Stimulated activated CD4-positive, alpha-beta T cell treated with anti-CD3 and anti-CD28 coated beads, Interleukin-12 subunit alpha, Interleukin-12 subunit beta, amount 100 ng/mL, for 24 hours (primary cell): ENCODE results near the gene SIGLEC1.

ENCODE experiments used
- DNase-seq, 2 experiments: peaks; one replicate each; pipeline ENCODE4 v3.0.0-alpha.2; 2020; ENCODE audit warnings: low read depth in 2 of 2

SIGLEC1 gene

DNA sequence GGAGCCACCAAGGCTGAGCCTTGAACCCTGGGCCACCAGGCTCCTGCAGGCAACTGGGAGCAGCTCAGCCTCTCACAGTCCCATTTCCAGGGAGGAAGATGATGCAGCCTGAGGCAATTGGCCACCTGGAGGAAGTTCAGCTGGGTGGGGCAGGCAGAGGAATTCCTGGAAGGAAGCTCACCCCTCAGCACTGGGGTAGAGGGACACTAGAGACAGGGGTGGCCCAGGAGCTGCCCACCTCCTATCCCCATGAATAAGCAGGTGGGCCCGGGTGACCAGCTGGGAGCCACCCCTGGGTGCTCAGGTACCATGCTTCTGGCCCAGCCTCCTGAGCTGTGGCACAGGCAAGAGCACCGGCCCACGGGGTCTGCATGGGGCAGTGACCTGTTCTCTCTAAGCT lies 16.5 kb upstream of the SIGLEC1 start:
- no peak for DNase-seq

DNA sequence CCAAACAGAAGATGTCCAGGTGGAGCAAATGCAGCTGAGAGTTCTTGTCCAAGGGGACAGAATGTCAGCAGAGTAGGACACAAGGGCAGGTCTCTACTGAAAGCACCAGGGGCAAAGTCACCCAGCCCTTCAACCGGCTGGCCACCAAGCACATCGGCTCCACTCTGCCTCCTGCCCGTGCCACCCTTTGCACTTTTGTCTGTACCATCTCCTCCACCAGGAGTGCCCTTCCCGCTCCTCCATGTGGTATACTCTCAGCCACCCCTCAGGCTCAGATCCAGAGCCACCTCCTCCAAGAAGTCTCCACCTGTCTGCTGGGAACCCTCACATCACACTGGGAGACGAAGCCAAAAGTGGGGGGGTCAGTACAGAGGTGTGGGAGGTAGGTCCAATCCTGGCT lies 16.0 kb upstream of the SIGLEC1 start:
- DNase-seq, result no peak

DNA sequence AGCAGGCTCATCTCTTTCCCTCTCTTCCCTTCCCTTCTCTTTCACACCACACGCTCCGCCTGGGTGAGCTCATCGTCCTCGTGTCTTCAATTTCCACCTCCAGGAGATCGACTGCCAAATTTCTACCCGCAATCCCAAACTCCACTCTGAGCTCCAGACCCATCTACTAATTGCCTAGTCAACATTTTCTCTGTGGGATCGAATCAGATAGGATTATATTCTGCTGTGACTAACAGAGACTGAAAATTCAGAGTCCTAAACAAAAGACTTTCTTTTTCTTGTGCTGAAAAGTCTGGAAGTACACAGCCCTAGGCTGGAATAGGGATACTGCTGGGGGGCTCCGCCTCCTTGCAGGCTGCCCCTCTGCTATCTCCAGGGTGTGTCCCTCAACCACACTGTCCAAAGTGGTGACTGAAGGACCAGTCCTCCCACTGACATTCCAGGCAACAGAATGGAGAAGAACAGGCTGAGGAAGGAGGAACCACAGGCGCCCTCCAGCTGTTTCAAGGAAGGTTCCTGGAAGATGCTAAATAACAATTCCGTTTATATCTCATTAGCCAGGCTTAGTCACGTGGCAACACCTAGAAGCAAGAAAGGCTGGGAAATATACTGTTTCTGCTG lies 15.1 kb upstream of the SIGLEC1 start:
- DNase-seq, result no peak

DNA sequence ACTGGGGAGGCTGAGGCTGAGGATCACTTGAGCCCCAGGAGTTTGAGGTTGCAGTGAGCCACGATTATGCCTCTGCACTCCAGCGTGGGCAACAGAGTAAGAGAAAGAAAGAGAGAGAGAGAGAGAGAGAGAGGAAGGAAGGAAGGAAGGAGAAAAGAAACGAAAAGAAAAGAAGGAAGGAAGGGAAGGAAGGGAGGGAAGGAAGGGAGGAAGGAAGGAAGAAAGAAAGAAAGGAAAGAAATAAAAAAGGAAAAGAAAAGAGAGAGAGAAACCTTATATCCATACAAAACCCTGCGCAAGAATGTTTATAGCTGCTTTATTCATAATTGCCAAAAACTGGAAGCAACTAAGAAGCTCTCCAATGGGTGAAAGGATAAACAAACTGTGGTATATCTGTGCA lies 12.0 kb upstream of the SIGLEC1 start:
- DNase-seq, result no peak

DNA sequence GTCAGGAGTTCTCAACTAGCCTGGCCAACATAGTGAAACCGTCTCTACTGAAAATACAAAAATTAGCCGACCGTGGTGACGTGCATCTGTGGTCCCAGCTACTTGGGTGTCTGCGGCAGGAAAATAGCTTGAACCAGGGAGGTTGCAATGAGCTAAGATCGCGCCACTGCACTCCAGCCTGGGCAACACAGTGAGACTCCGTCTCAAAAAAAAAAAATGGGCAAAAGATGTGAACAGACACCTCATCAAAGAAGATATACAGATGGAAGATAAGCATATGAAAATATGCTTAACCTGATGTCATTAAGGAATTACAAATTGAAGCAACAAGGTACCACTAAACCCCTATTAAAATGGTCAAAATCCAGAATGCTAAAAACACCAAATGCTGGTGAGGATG lies 10.9 kb upstream of the SIGLEC1 start:
- DNase-seq, result no peak

DNA sequence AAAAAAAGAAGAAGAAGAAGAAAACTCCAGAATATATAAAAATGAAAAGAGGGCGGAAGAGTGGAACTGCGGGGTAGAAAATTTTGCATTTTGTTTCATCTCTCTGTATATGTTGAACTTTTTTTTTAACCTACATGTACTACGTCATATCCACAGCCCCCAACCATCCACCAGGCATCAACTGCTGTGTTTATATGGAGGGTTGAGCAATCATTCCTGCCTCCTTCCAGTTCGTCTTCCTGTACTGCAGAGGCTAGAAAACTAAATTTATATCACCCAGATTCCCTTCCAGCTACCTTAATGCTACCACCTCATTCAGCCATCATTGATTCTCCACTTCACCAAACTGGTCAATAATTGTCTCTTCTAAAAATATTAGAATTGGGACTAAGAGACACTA lies 9.5 kb upstream of the SIGLEC1 start:
- DNase-seq, result no peak

DNA sequence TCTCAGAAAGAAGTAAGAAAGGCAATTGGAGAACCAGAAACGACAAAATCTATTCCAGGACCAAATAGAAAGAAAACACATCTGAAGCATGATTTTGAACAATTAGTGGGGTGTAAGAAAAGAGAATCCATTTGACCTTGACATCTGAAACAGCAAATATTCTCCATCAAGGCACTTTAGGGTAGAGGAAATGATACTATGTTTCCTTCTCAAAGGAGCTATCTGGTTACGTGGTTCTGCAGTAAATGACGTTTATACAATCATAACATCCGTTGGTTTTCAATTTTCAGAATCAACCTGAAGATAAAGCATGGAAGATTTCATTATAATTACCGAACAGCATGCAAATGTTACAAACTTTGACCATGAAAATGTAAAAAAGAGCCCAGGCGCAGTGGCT lies 8.2 kb upstream of the SIGLEC1 start:
- no peak for DNase-seq

DNA sequence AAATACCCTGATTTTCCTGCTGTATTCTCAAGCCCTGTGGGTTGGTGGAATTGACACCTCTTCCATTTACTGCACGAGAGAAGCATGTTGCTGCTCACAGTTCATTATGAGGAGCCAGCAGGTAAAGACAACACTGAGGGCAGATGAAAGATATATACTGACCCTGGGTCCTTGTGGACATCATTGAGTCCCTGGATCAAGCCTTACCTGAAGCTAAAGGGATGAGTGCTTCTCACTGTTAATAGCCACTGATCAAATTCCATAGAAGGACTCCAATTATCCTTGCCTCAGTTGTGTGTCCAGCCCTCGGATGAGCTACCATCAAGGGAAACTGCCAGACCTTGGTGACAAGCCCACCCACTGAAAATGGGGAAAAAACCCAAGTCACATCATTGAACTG lies 7.7 kb upstream of the SIGLEC1 start:
- DNase-seq, result no peak

DNA sequence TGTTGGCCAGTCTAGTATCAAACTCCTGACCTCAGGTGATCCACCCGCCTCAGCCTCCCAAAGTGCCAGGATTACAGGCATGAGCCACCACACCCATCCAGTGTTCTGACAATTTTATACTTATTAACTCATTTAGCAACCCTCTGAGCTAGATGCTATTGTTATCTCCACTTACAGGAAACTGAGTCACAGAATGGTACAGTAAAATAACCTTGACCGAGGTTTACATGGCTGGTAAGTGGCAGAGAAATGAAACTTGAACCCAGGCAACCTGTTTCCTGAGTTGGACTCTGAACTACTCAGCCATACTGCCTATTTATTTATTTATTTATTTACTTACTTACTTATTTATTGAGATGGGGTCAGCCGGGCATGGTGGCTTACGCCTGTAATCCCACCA lies 6.6 kb upstream of the SIGLEC1 start:
- DNase-seq, result no peak

DNA sequence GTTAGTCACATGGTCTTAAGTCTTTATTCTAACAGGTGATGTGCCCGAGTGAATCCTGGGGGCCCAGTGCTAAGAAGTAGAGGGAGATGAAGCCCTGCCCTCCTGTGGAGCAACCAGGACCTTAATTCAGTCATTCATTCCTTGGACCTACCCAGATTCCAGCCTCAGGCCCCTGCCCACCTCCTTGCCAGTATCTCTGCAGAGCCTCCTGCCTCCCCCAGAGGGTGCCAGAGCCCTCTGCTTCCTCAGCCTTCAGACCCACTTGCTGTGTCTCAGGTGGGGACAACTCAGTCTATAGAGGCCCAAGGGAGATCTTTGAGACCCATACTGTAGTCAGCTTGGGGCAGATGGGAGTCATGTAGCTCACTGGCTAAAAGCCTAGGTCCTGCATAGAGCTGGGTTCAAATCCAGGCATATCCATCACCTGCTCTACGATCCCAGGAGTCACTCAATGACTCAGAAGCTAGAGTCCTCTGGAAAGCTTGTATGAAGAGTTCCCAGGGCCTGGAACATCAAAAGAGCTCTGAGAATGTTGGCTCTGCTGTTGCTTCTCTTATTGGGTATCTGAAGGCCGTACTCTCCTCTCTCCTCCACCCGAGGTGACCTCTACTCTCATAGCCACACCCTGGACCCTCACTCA lies 3.9 kb upstream of the SIGLEC1 start:
- DNase-seq, result peak in 1 of 2 experiments; percentile 8

DNA sequence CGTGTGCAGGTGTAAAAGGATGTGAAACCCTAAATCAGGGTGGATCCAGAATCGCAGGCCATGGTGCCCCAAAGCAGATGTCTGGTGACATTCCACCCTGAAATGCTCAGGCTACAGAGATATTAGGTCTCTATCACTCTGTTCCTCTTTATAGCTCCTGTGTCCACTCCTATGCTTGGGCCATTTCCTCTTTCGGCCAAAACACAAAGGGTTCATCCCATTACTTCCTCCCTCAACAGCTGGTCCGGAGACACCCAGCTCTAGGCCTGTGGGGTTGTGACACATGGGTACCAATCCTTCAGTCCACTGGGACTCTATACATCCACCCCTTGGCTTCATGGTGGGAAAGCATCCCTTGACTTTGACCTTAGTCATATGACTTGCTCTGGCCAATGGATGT lies 1.7 kb upstream of the SIGLEC1 start:
- no peak for DNase-seq

DNA sequence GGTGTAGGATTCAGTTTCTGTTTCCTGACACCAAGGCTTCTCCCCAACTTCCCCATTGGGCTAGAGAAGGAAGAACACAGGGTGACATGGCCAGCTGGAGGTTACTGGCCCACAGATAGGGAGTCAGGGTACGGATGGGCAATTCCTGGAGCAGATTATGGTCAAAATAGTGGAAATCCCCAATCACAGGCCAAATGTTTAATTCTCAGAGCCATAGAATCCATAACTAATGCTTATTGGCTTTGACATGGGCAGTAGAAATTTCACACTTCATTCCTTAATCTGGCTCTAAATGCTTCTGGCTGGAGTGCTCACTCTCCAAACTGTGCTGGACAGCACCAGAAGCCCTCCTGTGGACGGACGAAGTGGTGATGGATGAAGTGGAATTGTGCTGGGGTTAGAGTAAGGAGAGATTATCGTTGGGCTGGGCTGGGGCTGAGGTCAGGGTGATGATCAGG lies 887 bp downstream of the SIGLEC1 start:
- DNase-seq, result no peak

DNA sequence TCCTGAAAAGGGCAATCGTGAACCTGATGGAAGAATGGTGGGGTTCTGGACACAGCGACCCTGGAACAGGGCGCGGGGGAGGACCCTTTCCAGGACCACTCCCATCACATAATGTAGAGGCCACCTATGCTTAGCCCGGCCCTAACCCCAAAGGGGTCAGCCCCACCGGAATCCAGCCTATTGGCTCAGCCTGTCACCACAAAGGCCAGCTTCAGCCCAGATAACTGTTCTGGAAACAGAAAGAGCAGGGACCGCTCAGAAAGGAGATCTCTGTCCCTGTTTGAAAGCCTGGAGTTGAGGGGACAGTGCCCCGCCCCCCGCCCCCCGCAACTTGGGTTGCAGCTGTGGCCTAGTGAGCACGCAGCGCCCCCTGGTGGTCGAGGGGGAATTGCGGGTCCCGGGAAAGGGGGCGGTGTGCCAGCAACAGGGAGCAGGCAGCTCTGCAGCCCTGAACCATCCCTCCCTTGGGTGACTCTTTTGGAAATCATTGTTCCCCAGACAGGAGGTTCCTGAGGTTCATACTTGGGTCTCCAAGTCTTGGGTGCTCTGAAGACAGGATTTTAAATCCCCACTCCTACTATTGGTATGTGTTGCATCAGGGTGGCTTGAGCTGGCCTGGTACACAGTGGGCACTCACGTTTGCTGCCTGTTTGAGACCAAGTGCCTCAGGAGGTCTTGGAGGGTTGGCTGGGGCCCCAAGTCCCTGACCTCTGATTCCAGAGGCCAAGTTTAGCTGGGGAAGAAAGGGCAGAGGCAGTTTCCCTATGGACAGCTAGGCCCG lies 1.5 kb downstream of the SIGLEC1 start:
- peak; percentile 43 to 77 for DNase-seq

DNA sequence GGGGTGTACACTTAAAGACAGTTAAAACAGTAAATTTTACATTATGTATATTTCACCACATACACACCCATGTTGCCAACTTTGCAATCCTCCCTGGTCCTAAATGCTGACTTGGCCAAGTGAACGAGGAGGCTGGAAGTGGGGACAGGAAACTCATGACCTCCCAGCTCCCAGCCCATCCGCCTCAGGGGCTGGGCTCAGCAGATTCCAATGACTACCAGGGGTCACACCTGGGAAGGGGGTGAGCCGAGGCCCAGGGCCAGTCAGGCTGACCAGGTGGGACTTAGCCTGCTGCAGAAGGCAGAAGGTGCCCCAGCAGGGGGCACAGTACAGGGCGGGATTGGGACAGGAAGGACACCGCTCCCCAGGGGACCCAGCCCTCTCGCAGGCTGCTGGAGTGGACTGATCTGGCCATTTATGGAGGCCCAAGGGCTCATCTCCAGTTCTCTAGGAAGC lies 2.4 kb downstream of the SIGLEC1 start:
- DNase-seq, result no peak

DNA sequence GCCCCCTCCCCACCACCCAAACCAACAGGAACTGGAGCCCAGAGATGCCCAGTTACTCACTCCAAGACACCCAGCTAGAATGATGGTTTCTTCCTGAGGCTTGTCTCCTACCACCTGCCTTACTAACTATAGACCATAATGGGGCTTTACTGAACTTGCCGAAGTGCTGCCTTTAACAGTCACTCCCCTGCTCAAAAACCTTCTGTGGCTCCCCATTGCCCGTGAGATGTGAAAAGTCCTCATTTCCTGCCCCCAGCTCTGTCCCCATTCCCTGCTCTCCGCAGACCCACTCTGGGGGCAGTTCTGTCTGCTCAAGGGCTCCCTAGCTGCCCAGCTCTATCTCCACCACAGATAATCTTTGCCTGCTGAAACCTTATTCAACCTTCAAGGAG lies 4.9 kb downstream of the SIGLEC1 start:
- no peak for DNase-seq

DNA sequence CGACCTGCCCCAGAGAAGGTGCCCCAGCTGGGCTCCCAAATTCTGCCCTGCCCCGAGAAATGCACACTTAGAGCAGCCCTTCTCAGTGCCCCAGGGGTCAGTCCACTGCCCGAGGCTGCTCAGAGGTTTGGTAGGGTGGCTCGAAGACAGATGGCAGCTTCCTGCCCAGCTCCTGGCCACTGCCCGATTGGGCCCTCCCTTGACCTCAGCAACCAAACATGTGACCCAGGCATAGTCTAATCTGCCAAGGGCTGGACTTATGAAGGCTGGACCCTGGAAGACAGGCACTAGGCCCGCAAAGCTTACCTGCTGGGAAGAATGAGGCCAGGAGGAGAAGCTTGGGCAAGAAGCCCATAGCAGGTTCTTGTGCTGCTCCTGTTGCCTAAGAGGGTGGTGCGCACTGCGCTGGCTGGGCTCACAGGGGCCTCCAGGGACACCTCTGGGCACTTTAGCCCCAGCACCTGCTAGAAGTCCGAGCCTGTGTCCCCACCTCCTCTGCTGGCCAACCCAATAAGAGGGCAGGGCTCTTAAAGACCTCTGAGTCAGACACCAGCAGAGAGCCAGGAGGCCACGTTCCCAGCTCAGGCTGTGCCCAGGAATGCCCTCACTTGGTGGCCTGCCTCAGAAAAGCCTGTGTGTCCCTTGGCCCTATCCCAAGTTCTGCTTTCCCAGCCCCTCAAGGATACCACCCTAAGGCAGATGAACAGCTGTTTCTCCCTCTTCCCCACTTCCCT lies 5.5 kb downstream of the SIGLEC1 start:
- no peak for DNase-seq

DNA sequence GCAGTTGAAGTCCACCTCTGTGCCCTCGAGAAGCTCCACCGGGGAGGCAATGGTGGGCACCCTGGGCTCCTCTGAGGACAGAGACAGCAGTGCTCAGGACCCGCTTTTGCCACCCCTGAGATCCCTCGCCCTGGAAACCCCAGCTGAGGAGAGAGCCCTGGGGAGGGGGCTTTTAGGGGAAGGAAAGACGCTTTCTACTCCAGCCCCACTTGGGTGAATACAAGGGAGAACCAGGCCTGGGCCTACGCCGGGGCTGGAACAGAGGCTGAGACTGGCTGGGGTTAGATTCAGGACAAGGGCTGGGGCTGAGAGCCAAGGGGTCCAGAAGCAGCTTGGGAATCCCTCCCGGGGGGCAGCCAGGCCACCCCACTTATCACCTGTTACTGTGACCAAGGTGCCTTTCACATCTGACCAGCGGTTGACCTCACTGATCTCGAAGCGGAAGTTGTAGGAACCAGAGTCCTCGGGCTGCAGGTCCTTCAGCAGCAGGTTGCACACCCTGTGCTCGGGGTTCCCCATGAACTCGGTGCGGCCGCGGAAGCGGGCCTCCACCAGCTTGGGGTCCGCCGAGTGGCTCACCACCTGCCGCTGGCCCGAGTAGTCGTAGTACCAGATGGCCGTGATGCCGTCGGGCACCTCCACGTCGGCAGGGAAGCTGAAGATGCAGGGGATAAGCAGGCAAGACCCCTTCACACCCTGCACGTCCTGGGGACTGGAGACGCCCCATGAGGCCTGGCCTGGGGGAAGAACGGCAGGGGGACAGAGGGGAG lies 6.2 kb downstream of the SIGLEC1 start:
- no peak for DNase-seq

DNA sequence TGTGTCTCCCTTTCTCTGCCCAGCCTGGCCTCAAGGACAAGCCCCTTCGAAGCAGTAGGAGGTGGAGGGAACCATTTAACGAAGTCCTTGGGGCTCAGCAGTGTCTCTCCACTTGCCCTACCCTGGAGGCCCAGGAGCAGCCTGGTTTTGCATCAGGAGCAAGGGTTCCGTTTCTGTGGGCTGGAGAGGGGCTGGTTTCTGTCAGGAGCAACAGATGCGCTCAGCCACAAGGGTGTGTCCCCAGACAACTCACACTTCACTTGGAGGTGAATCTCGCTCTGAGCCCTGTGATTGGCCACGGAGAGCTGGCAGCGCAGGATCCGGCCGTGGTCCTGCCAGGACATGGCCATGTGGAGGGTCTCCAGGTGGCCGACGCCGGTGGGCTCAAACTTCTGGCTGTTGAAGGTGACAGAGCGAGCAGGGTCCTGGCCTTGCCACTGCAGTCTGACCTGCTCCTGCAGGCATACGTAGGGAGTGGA lies 6.9 kb downstream of the SIGLEC1 start:
- no peak for DNase-seq

DNA sequence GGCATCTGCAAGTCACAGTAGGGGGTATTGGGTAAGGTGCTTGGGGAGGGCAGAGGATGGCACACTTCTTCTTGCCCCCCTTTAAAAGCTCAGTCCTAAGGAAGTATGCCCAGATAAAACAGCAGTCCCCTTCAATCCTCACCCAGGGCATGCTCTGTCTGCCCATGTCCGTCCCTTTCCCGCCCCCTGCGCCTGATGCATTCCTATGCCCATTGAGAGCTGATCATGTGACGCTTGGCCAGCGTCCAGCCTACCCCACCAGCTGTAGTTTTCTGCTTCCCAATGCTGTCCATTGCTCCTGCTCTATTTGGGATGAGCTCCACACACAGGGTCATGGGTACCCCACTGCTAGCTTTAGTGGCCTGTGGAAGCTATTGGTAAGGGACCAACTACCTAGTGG lies 8.3 kb downstream of the SIGLEC1 start:
- no peak for DNase-seq

DNA sequence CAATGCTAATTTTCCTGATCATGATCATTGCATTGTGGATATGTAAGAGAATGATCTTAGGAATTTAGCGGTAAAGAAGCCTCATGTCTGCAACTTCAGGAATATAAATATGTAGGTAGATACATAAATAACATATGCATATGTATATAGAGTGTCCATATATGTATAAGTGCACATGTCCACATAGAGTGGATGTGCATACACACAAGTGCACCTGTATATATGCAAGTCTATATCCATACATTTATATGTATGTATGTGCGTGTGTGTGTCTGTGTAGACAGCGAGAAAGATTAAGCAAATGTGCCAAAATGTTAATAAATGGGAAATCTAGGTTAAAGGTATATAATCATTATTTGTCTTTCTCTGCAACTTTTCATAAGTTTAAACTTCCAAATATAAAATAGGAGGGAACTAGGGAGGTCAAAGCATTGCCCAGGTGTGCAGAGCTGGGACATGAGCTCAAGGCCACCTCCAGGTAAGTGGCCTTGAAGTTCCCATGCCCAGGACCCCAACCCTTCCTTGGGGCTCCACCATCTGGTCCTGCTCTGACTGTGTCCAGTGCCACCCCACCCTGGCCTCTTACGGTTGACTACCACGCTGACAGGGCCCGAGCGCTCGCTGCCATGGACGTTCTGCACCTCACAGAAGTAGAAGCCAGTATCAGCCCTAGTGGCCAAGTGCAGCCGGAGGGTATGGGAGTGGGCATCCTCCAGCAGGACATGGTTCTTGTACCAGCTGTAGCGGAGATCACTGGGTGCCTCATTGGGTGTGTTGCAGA lies 9.6 kb downstream of the SIGLEC1 start:
- DNase-seq, result no peak
